OCI-LY3 (cell line): ENCODE data around the gene ARAP1.

ENCODE experiments used
- EZH2phosphoT487 ChIP-seq: fragments of 200-600 bp; shearing (Covaris generic); IDR thresholded peaks from 2 replicates; pipeline ENCODE4 v1.6.1; 2018; ENCODE audit warnings: antibody characterized with exemption, mixed run types, low read depth
- TF ChIP-seq, protein P1 (sequence below): fragments of 200-600, 300-600 bp; sonication (generic); IDR thresholded peaks from 2 replicates; pipeline ENCODE4 v1.5.1; 2014; ENCODE audit warnings: antibody characterized with exemption, low read length, low read depth

DNA sequence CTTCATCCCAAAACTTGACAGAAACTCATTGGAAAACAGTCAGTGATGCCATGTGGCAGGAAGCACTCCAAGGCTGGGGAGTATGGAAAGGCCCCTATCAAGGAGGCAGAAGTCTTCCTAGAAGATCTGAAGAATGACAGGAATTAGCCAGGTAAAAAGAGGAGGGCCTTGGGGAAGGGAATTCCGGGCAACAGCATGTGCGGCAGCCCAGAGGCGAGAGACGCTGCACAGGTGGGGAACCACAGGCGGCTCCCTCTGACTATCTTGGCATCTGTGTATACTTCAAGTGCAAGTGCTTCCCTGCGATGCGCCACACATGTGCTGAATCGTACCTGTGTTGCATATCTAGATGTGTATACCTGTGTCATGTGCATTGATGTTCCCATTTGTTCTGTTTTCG is 90.7 kb downstream of the ARAP1 start:
- TF ChIP-seq, protein P1, sequence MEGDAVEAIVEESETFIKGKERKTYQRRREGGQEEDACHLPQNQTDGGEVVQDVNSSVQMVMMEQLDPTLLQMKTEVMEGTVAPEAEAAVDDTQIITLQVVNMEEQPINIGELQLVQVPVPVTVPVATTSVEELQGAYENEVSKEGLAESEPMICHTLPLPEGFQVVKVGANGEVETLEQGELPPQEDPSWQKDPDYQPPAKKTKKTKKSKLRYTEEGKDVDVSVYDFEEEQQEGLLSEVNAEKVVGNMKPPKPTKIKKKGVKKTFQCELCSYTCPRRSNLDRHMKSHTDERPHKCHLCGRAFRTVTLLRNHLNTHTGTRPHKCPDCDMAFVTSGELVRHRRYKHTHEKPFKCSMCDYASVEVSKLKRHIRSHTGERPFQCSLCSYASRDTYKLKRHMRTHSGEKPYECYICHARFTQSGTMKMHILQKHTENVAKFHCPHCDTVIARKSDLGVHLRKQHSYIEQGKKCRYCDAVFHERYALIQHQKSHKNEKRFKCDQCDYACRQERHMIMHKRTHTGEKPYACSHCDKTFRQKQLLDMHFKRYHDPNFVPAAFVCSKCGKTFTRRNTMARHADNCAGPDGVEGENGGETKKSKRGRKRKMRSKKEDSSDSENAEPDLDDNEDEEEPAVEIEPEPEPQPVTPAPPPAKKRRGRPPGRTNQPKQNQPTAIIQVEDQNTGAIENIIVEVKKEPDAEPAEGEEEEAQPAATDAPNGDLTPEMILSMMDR: no peak
- no peak for TF ChIP-seq EZH2phosphoT487
